ENCODE data around the gene IZUMO2. TPM values are rescaled to one million over a fixed set of nuclear protein-coding genes. Genes with fewer than 3 reads are reported as not detected.

Gene IZUMO2
- not detected in 2 replicates for total RNA-seq
- long read RNA-seq: 0 reads

- Mint-ChIP-seq H3K4me1 (peaks cover 5% of the 10 kb centered on the region), H3K9me3 (no peaks in the 10 kb centered on the region), H3K4me3 (no peak within 1 kb of the TSS), H3K27ac (ENCODE audit: unreplicated experiment) (no peak within 1 kb of the TSS), H3K27me3 (ENCODE audit: low read depth) (peaks cover 27% of the 10 kb centered on the region), H3K36me3 (ENCODE audit: low read depth) (no peaks in the 10 kb centered on the region)
- TF ChIP-seq CTCF (conservative IDR thresholded peaks at IDR 0.05): no peak
- no peak for DNase-seq (ENCODE audit: low read depth, low spot score)
These were observed at the start of gene IZUMO2 for GRCh38 chr19:50162988-50163387. IZUMO2 (minus strand) TSS chr19:50163281; CDS start chr19:50163194, 87 bp downstream.

- H3K27me3 Mint-ChIP-seq (ENCODE audit: low read depth): peaks cover 9% of the 10 kb centered on the region
- peaks cover 4% of the 10 kb centered on the region for H3K36me3 Mint-ChIP-seq (ENCODE audit: low read depth)
- no peak overlapping the region for H3K27ac Mint-ChIP-seq (ENCODE audit: unreplicated experiment)
- H3K9me3 Mint-ChIP-seq: no peaks in the 10 kb centered on the region
- no peak for DNase-seq (ENCODE audit: low read depth, low spot score)
- H3K4me3 Mint-ChIP-seq: no peak overlapping the region
- no peaks in the 10 kb centered on the region for H3K4me1 Mint-ChIP-seq
- TF ChIP-seq CTCF (conservative IDR thresholded peaks at IDR 0.05): no peak
These were observed 47.3 kb upstream of the IZUMO2 start for GRCh38 chr19:50210425-50210824.

- no peak for TF ChIP-seq CTCF (conservative IDR thresholded peaks at IDR 0.05)
- Mint-ChIP-seq H3K4me3 (no peak overlapping the region), H3K36me3 (ENCODE audit: low read depth) (peaks cover 4% of the 10 kb centered on the region), H3K4me1 (peaks cover 4% of the 10 kb centered on the region), H3K27ac (ENCODE audit: unreplicated experiment) (no peak overlapping the region), H3K27me3 (ENCODE audit: low read depth) (peaks cover 19% of the 10 kb centered on the region), H3K9me3 (no peaks in the 10 kb centered on the region)
- no peak for DNase-seq (ENCODE audit: low read depth, low spot score)
These were observed 46.0 kb upstream of the IZUMO2 start for GRCh38 chr19:50209131-50209530.

- H3K4me1 Mint-ChIP-seq: peaks cover 8% of the 10 kb centered on the region
- no peak overlapping the region for H3K4me3 Mint-ChIP-seq
These were observed 44.6 kb upstream of the IZUMO2 start for GRCh38 chr19:50207730-50208129.

GRCh38 chr19:50206191-50206590 is 43.1 kb upstream of the IZUMO2 start:
- H3K36me3 Mint-ChIP-seq (ENCODE audit: low read depth): peaks cover 2% of the 10 kb centered on the region
- H3K9me3 Mint-ChIP-seq: no peaks in the 10 kb centered on the region
- peaks cover 37% of the 10 kb centered on the region for H3K27me3 Mint-ChIP-seq (ENCODE audit: low read depth)
- H3K4me3 Mint-ChIP-seq: no peak overlapping the region
- no peak for TF ChIP-seq CTCF (conservative IDR thresholded peaks at IDR 0.05)
- DNase-seq (ENCODE audit: low read depth, low spot score): no peak
- peaks cover 15% of the 10 kb centered on the region for H3K4me1 Mint-ChIP-seq
- no peak overlapping the region for H3K27ac Mint-ChIP-seq (ENCODE audit: unreplicated experiment)

More at GRCh38 chr19:50207730-50208129, 44.6 kb upstream of the IZUMO2 start:
- H3K27ac Mint-ChIP-seq (ENCODE audit: unreplicated experiment): no peak overlapping the region
- peaks cover 23% of the 10 kb centered on the region for H3K27me3 Mint-ChIP-seq (ENCODE audit: low read depth)
- no peaks in the 10 kb centered on the region for H3K9me3 Mint-ChIP-seq
- DNase-seq (ENCODE audit: low read depth, low spot score): no peak
- no peak for TF ChIP-seq CTCF (conservative IDR thresholded peaks at IDR 0.05)
- peaks cover 4% of the 10 kb centered on the region for H3K36me3 Mint-ChIP-seq (ENCODE audit: low read depth)

Data from neural crest cell (in vitro differentiated cells).